Hematopoietic multipotent progenitor cell treated with erythropoietin and hydrocortisone succinate and interleukin-3 and kit ligand, for 4 days (in vitro differentiated cells): ENCODE data around the gene CD1C.
A peak's percentile ranks its signal among the peaks of the same experiment; 100 is the strongest.
"Not testable (repeated sequence)": the region's sequence is repeated elsewhere in the genome, so short reads cannot be mapped to it uniquely, and the experiment has no call there.

Experiments
- DNase-seq: peaks from one replicate; pipeline ENCODE4 v3.0.0-alpha.2; 2015

The CD1C gene

DNA sequence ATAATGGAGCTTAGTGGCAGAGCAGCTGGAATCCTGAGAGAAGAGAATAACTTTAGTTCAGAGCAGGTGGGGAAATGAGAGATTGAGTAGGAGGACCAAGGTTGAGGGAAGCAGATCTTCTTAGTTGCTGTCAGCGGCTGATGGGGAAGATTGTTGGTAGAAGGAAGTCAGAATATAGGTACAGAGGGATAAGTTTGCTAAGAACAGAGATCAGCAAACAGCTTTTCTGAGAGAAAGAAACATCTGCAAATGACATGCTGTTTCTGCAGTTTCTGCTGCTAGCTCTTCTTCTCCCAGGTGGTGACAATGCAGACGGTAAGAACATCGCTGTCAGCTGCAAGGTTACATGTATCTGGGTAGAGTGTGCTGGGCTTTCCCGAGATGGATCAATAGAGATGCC lies at the start of gene CD1C:
CD1C (plus strand) TSS at position 113 of the 400 bp plus-strand sequence; CDS start at position 255, 142 bp downstream.
- no peak for DNase-seq

- DNase-seq, result peak; percentile 32
Measured at GRCh38 chr1:158246650-158247049, 43.1 kb upstream of the CD1C start.

GRCh38 chr1:158248118-158248517 lies 41.6 kb upstream of the CD1C start:
- DNase-seq, result peak; percentile 91

- peak; percentile 54 for DNase-seq
Measured at GRCh38 chr1:158248771-158249170, 41.0 kb upstream of the CD1C start.

- DNase-seq, result no peak
Measured at GRCh38 chr1:158249646-158250045, 40.1 kb upstream of the CD1C start.

DNA sequence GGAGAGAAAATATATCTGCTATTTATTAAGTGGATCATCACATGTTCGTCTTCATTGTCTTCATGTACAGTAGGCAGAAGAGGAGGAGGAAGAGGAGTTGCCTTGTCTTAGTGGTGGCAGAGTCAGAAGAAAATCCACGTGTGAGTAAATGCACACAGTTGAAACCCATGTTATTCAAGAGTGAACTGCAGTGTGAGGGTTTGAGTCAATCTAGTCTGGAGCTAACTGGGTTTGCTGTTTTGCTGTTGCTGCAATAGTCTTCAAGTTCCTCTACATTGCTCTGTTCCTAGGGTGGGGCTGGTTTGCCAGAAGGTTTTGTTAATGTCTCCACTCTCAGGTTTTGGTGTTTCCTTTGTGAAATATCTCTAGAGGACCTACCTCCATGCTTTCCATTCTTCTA lies 38.6 kb upstream of the CD1C start:
- no peak for DNase-seq

GRCh38 chr1:158255656-158256055 lies 34.1 kb upstream of the CD1C start:
- DNase-seq, result no peak

DNA sequence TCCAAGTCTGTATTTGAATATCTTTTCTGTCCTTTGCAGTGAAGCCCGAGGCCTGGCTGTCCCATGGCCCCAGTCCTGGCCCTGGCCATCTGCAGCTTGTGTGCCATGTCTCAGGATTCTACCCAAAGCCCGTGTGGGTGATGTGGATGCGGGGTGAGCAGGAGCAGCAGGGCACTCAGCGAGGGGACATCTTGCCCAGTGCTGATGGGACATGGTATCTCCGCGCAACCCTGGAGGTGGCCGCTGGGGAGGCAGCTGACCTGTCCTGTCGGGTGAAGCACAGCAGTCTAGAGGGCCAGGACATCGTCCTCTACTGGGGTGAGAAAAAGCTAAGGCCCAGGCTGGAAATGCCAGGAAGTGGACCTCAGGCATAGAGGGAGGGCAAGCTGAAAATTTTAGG lies 33.0 kb upstream of the CD1C start:
- DNase-seq, result not testable (repeated sequence)

DNA sequence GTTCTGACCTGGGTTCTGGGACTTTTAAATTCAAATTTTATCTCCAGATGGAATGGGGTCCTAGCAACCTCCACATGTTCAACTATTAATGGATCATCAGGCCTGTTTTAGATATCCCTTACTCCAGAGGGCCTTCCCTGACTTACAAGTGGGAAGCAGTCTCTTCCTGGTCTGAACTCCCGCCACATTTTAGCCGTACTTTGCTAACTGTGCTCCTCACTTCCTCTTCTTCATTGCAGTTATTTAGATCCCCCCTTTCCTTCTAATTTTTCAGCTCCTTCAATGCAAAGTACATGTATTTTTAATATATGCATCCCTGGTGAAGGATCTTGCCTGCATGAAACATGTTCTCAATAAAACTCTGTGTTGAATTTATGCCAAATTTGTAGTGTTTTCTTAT lies 31.8 kb upstream of the CD1C start:
- DNase-seq, result no peak

DNA sequence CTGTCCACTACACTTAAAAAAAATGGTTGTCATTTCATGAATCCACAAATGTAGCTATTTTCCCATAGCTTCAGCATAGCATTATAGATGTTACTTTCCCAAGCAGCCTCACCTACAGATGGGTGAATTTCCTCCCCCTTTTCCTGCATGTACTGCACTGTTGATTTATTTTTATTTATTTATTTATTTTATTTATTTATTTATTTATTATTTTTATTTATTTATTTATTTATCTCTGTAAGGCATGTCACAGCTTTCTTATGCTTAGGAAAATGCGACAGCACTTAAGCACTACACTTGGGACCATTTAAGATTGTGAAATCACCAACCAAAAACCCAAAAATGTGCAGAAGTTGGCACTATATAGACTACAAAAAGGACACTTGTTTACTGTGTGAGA lies 30.6 kb upstream of the CD1C start:
- no peak for DNase-seq

DNA sequence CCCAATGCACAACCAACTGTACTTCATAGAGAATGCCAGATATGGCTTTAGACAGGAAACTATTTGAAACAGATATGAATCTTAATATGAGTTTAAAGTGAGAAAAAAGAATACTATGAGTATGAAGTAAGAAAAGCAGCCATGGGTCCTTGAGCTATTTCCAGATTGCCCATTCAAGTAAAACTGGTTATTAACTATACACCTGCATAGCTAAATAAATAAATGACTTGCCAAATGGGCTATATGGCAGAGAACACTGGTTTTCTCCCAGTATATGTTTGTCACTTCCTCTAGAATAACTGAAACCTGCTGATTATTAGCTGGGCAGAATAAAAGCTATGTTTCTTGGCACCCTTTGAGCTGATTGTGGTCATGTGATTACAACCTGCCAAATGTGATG lies 17.0 kb upstream of the CD1C start:
- DNase-seq, result no peak

DNA sequence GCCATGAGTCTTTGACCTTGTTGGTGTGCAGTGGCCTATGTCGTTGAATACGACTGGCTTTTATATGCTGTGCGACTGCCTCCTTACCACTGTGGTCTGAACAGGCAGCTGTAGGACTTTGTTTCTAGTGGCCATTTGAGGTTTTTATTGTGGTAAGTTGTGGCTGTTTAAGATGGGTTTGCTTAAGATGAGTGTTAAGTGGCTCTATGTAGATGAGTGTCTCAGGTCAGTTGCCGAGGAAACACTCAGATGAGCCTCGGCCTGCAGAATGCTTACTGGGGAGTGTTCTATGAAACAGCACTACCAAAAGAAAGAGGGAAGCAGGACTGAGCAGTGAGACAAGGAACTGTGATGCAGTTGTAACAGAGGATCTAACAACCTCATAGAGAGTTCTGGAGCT lies 14.9 kb upstream of the CD1C start:
- DNase-seq, result no peak

- not testable (repeated sequence) for DNase-seq
Measured at GRCh38 chr1:158282421-158282820, 7.3 kb upstream of the CD1C start.

DNA sequence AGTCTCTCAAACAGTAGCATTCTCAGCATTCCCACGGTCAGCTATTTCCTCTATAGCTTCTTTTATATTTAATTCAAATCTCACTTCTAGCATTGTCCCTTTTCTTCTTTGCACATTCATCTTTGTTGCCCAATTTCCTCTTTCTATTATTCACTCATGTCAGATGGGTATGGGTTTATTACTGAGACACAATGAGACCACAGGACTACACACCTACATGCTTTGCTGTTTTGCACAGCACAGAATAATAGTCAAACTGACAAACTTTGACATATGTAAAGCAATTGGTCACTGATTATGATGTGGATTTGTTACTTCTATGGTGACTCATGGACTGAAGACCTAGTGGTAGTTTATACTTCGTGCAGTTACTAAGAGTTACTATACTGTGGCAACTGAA lies 5.8 kb upstream of the CD1C start:
- DNase-seq, result peak; percentile 24

DNA sequence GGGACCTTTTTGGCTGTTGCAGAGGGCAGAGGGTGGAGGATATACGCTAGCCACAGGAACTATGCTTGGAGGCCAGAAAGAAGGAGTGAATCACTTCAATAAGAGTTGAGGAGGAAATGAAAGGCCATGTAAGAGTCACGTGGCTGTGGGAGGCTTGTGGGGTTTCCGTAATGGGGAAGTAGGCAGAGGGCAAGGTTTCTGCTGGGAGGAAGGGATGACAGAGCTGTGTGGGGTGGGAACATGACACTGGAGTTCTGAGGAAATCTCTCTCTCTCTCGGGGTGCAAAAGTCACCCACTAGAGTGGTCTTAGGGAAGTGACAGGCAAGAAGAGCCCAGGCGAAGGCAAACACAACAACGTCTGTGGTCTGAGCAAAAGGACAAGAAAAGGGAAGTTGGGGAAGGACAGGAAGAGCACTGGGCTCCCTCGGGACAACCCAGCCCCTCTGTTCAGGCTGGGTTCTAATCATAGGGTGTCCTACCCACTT lies 3.9 kb upstream of the CD1C start:
- peak; percentile 83 for DNase-seq

DNA sequence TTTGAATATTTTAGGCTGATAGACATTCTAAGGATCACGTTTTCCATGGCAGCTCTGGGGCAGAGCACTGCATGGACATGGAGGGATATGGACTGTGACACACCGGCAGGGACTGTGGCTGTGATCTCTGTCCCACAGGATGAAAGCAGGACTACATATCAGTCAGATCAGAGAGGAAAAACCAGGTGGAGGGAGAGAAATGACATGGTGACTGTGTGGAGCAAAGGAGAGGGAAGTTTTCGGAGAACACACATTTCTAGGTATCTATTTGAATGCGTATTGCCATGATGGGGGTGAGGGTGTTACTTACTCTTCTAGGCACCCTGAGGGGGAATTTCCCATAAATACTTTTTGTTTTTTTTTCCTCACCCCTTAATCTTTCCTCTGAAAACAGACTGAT lies 3.2 kb upstream of the CD1C start:
- DNase-seq, result no peak

- DNase-seq, result peak; percentile 4
Measured at GRCh38 chr1:158286941-158287346, 2.8 kb upstream of the CD1C start.

DNA sequence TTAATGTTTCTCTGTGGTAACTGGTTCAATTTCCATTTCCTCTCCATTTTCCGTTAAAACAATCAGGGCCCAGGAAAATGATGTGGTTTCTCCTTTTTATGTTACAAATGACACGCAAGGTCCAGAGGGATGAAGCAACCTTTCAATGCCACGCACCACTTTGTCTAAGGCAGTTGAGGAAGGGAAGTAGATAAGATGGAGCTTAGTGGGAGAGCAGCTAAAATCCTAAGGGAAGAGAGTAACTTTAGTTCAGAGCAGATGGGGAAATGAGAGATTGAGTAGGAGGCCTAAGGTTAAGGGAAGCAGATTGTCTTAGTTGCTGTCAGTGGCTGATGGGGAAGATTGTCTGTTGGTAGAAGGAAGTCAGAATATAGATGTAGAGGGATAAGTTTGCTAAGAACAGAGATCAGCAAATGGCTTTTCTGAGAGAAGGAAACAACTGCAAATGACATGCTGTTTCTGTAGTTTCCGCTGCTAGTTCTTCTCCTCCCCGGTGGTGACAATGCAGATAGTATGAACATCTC lies 660 bp downstream of the CD1C start:
- DNase-seq, result peak; percentile 23

- DNase-seq, result no peak
Measured at GRCh38 chr1:158295791-158296190, 6.1 kb downstream of the CD1C start.

- DNase-seq, result no peak
Measured at GRCh38 chr1:158310623-158311022, 20.9 kb downstream of the CD1C start.

DNA sequence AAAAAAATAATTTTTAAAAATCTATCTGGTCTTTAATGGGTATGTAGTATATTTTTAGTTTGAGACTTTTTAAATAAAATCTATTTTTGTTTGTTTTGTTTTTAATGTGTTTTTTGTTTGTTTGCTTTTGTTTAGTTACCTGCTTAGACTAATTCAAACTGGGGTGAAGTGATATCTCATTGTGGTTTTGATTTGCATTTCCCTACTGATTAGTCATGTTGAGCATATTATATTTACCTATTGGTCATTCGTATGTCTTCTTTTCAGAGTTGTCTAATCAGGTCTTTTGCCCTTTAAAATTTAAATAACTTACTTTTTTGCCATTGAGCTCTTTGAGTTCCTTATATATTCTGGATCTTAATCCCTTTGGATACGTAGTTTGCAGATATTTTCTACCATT lies 21.3 kb downstream of the CD1C start:
- no peak for DNase-seq

- DNase-seq, result no peak
Measured at GRCh38 chr1:158323866-158324265, 34.1 kb downstream of the CD1C start.

DNA sequence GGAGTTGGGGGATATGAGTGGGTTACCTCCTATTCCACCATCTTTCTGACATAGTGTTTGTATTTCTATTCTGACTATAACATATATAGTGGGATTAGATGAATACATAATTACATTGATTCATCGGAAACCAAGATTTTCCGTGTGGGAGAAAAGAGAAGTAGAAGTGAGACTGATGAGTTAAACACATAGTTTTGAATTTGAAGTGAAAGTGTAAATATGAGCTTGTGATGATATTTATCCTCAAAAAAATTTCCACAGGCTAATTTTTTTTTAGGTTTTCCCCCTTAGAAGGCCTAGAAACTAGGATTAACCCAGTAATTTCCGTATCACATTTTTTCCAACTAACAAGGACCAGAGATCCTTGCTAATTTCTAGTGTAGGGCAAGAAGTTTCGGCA lies 34.7 kb downstream of the CD1C start:
- DNase-seq, result no peak

DNA sequence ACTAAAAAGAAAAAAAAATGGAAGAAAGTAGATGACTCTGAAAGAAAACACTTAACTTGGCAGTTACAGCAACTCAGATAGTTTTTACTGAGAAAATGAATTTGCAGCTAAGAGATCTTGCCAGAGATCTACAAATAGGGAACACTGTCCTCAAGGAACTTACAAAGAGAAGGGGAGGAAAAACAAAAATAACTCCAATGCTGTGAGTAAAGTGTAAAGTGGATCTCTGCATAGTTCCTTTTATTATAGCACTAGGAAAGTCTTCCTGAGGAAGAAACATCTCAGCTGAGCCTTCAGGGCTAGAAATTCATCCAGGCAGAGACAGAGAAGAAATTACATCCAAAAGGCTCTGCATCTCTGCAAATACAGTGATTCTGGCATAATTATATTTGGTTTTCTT lies 37.8 kb downstream of the CD1C start:
- DNase-seq, result no peak

DNA sequence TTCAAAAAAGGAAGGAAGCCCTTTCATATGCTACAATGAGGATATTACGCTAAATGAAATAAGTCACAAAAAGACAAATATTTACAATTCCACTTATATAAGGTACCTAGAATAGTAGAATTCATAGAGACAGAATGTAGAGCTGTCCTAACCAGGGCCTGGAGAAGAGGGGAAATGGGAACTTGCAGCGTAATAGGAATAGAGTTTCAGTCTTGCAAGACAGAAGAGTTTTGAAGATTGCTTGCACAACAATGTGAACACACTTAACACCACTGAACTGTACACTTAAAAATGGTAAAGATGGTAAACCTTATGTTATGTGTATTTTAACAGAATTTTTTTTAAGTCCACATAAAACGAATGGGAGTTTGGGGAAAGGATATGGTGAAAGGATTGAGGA lies 38.7 kb downstream of the CD1C start:
- DNase-seq, result no peak

GRCh38 chr1:158329300-158329699 lies 39.6 kb downstream of the CD1C start:
- DNase-seq, result no peak
